OCI-LY1 (cell line): Measurements from ENCODE around the gene WNT11.

Experiments
- EZH2 ChIP-seq: fragments of 200-600 bp; sonication (generic), shearing (Covaris generic); IDR thresholded peaks from 2 replicates; pipeline ENCODE4 v1.8.0; 2017; ENCODE audit warnings: borderline replicate concordance, mixed run types, mild to moderate bottlenecking, antibody characterized with exemption, low read length, moderate library complexity, mixed read lengths
- TF ChIP-seq, protein P1 (sequence below): fragments of 200-600 bp; sonication (generic), shearing (Covaris generic); IDR thresholded peaks from 2 replicates; pipeline ENCODE4 v1.5.1; 2017; ENCODE audit warnings: mild to moderate bottlenecking, antibody characterized with exemption, low read length, moderate library complexity, mixed read lengths

DNA sequence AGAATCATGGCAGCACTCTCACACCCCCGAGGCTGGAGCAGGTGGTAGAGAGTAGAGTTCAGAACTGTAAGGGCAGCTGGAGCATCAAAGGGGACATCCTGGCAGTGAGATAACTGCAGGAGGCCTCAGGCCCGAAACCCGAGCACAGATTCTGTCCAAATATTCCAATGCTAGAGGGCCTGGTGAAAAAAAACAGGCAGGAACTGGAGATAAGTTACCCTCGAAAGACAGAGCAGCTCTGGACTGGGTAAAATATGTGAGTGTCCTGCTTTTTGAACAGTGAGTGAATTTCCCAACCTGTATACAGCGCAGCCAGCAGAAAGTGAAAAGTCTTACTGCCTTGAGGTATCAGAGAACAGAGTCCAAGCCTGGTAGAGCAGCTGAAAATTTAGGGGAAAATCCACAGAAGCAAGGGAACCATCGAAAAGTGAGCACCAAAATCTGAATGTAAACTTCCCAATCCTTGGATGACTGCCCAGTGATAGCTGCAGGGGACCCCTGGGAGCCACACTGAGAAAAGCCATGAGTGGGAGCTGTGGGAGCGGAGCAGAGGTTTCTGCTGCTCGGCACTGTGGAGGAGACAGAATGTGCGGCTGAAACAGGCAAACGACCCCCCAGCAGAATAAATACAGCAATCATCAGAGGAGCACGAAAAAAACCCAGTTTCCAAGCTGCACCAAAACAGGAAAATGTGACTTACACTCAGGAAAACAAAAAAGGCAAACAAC, 50.6 kb downstream of the WNT11 start:
- TF ChIP-seq EZH2, result no peak
- TF ChIP-seq, protein P1, sequence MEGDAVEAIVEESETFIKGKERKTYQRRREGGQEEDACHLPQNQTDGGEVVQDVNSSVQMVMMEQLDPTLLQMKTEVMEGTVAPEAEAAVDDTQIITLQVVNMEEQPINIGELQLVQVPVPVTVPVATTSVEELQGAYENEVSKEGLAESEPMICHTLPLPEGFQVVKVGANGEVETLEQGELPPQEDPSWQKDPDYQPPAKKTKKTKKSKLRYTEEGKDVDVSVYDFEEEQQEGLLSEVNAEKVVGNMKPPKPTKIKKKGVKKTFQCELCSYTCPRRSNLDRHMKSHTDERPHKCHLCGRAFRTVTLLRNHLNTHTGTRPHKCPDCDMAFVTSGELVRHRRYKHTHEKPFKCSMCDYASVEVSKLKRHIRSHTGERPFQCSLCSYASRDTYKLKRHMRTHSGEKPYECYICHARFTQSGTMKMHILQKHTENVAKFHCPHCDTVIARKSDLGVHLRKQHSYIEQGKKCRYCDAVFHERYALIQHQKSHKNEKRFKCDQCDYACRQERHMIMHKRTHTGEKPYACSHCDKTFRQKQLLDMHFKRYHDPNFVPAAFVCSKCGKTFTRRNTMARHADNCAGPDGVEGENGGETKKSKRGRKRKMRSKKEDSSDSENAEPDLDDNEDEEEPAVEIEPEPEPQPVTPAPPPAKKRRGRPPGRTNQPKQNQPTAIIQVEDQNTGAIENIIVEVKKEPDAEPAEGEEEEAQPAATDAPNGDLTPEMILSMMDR, result no peak
